ENCODE results near the gene MSN.

- no peak for TF ChIP-seq CTCF (tag by site-specific recombination; IDR thresholded peaks at IDR 0.05)
- no peak for TF ChIP-seq ZBTB8A (tag by site-specific recombination; IDR thresholded peaks at IDR 0.05)
- no peak for TF ChIP-seq HOXA7 (CRISPR knock-in tag; IDR thresholded peaks at IDR 0.05; ENCODE audit: borderline replicate concordance)
- TF ChIP-seq ZNF660 (tag by site-specific recombination; IDR thresholded peaks at IDR 0.05), result no peak
Measured at GRCh38 chrX:65723706-65724105, 56.3 kb downstream of the MSN start.
